Sciatic nerve (tissue), 2 donors: ENCODE measurements around the gene FKBP15. TPM values are rescaled to one million over a fixed set of nuclear protein-coding genes. Genes with fewer than 3 reads are reported as not detected.
"Not testable (repeated sequence)": the region's sequence is repeated elsewhere in the genome, so short reads cannot be mapped to it uniquely, and the experiment has no call there.

Experiments used
- ATAC-seq: fragments of 200-7000 bp; cut with Tn5 transposase; one replicate; pipeline ENCODE4 v1.9.1; 2020; ENCODE audit warnings: mild to moderate bottlenecking, moderate library complexity
- DNase-seq: peaks from one replicate; pipeline ENCODE4 v3.0.0-alpha.2; 2020; ENCODE audit warnings: low spot score
- intact Hi-C: fragments of 100-400 bp; cut with DNase I; formaldehyde crosslinking; loops from one replicate; pipeline ENCODE4 v1.14.2; 2022
- total RNA-seq: library from RNA; stranded (reverse); fragmentation: NEBNext Ultra II Directional; extraction: Animal tissue kit (Norgen Biotek cat#: 25700); gene quantifications from one replicate; pipeline ENCODE4 v1.2.1, GENCODE V29; 2021
- donor health status: DM: no; HTN: no; CAD: no.
- donor health status: DM: no; HTN: no; CAD: no.

The FKBP15 gene
- total RNA-seq, 1 donor from 2014 or later, result 36.4 TPM

DNA sequence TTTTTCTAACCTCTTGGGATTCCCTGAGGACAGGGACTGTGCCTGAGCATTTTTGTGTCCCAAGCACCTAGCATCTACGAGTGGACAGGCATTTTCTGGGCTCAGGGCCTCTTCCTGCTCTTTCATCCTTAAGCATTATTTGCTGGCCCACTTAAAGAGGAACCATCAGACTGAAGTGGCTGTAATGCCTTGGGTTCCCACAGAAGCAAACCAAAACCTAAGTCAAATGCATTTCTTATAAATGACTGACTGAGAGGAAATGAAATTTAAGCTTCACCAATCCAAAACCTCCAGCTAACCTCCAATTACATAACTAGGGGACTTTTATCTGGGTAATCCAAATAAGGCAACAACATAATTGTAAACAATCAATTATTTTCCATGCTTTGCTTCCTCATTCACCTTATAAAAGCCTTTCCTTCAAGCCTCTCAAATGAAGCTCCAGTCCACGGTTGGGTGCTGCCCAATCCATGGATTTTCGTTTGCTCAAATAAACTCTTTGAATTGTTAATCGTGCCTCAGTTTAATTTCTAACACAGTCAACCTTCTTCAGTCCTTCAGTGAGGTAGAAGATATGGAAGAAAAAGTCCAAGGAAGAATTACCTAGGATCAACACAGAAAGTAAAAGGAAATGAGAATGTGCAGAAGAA is 95.6 kb downstream of the FKBP15 start:
- intact Hi-C loops, result no loop called here
- ATAC-seq (no peak), DNase-seq (no peak)

DNA sequence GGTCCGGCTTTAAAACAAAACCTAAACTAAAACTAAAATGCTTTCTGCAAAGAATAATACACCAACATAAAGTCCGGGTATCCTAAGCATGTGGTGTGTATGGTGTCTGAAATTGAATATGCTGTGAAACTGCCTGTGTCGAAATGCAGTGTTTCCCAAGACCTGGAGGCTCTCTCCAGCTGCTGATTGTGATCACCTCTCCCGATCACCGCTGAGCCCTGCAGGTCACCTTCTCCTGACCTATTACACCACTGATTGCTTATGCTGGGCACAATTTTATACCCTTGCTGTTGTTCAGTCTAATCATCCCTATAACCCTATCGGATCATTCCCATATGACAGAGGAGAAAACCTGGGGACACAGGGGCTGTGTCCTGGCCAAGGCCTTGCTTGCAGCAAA is 102.2 kb downstream of the FKBP15 start:
- DNase-seq, intact Hi-C loops, ATAC-seq: not testable (repeated sequence)

Other genes with a start within 250 kb of the FKBP15 start
- gene ZNF883, start 209.1 kb downstream of the FKBP15 start, total RNA-seq, result 3.6 TPM
- 6.5 TPM for gene ZFP37, start 164.6 kb downstream of the FKBP15 start, total RNA-seq
- gene SLC31A2, start 70.3 kb downstream of the FKBP15 start, total RNA-seq, result 11.6 TPM
- 13.2 TPM for gene SLC31A1, start 267 bp upstream of the FKBP15 start, total RNA-seq
- gene CDC26, start 54.3 kb upstream of the FKBP15 start, total RNA-seq, result 28.2 TPM
- gene PRPF4, start 54.4 kb upstream of the FKBP15 start, total RNA-seq, result 16.3 TPM
- gene RNF183, start 82.1 kb upstream of the FKBP15 start, total RNA-seq, result not detected
- 4.6 TPM for gene WDR31, start 119.0 kb upstream of the FKBP15 start, total RNA-seq
- 0.22 TPM for gene BSPRY, start 128.3 kb upstream of the FKBP15 start, total RNA-seq
- 11.6 TPM for gene HDHD3, start 155.7 kb upstream of the FKBP15 start, total RNA-seq
- 83.6 TPM for gene ALAD, start 180.0 kb upstream of the FKBP15 start, total RNA-seq
- 20.6 TPM for gene POLE3, start 189.4 kb upstream of the FKBP15 start, total RNA-seq
- gene C9orf43, start 189.5 kb upstream of the FKBP15 start, total RNA-seq, result 0.45 TPM
- gene RGS3, start 242.4 kb upstream of the FKBP15 start, total RNA-seq, result 43.1 TPM